NCI-H1105 (cell line): Measurements from ENCODE around the gene C4BPB.
"Not testable (repeated sequence)": the region's sequence is repeated elsewhere in the genome, so short reads cannot be mapped to it uniquely, and the experiment has no call there.

Experiments used
- DNase-seq: peaks from one replicate; lab custom pipeline; 2025; lab: John Stamatoyannopoulos, UW

Gene C4BPB, protein sequence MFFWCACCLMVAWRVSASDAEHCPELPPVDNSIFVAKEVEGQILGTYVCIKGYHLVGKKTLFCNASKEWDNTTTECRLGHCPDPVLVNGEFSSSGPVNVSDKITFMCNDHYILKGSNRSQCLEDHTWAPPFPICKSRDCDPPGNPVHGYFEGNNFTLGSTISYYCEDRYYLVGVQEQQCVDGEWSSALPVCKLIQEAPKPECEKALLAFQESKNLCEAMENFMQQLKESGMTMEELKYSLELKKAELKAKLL

DNA sequence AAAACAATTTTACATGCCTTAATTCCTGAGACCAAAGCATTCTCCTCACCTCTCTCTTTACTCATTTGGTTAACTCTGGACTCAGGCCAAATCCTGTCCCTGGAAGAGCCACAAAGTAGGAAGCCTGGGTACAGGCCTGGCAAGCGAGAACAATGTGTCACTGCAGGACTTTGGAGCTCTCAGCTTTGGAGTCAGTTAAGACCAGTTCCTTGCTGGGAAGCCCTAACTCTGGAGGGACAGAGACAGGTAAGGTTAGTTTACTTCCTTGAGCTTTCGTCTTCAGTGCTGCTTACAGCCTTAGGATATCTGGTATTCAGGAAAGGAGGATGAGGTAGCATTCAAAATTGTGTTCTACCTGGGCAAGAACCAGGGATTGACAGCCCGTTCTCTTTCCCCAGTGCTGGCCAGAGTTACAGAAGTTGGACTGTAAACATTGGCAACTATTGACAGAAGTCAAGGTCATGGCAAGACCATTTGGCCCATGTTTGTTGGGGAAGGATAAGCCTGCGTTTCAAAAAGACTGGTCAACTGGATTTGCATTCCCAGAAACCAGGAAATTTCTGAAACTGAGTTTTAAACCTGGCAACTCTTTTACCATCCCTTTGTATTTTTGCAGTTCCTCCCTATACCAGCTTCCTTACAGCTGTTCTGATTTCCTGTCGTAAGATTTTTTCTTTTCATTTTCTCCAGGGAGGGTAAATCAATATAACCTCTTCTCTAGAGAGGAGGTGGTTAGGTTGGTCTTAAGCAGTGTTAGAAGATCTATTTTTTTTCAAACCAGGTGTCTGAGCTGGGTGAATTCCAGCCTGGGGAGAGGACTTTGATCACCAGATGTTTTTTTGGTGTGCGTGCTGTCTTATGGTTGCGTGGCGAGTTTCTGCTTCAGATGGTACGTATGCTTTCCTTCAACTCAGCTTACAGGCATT, at the start of gene C4BPB:
C4BPB (plus strand) TSS at position 160 of the 926 bp plus-strand sequence; CDS start at position 832, 672 bp downstream.
- DNase-seq: no peak

DNA sequence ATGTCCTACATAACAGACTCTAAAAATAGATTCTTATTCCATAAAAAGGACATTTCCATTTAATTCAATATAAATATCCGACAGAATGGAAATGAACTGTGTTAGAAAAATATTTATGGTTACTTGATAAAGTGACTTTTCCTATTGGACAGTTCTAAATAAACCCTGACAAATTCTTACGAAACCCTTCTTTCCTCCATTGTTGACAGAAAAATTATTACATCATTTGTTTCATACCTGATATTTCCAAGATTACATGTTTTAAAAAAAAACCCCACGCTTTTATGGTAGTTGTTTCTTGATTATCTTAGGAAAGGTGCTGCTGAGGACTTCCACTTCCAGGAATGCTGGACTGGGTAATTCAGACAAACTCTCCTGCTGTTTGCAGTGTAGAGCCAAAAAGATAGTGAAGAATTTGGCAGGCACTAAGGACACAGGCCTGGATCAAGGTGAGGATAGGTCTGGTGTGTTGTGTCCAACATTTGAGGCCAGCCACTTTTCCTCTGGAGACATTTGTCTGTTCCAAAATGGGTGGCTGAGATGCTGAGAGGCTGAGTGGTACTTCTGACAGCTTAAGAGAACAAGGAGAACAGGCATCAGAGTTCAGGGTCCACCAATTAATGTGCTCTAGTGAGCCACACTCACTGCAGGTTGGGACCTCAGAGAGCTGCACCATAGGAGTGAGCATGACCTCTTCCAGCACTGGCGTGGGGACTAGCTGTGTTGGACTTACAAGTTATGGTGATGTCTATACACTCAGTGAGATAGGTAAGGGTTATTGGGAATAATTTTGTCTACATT, 49.1 kb upstream of the C4BPB start:
- DNase-seq: no peak

DNA sequence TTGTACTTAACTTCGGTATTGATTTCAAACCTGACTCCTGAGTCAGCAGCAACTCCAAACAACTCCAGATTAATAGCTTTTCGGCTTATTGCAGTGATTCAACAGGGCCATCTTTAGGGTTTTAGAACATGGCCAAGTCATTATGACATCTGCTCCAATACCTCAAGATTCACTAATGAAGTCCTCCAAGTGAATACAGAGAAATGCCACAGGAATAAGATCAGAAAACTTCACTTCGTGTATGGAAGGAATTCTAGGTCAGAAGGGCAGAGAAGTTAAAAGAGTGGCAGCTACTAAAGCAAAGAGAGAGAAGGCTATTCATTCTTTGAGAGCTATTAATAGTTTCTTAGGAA, 48.5 kb upstream of the C4BPB start:
- no peak for DNase-seq

DNA sequence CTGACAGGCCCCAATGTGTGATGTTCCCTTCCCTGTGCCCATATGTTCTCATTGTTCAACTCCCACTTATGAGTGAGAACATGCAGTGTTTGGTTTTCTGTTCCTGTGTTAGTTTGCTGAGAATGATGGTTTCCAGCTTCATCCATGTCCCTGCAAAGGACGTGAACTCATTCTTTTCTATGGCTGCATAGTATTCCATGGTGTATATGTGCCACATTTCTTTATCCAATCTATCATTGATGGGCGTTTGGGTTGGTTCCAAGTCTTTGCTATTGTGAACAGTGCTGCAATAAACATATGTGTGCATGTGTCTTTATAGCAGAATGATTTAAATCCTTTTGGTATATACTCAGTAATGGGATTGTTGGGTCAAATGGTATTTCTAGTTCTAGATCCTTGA, 47.3 kb upstream of the C4BPB start:
- DNase-seq: not testable (repeated sequence)

DNA sequence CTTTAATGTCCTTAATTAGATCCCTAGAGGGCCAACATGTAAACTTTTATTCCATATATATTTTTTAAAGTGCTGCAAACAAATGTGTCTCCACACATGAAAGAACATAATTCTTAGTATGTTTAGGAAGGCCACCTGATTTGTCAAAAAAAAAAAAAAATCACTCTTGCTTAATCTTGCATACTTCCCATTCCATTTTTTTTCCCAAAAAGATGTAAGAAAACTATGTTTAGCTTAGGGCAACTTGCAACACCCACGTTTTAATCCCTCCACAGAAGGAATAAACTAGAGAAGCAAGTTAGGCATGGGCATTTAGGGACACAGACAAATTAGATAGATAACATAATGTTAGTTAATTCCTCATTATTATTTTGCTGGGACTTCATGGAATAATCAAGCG, 43.2 kb upstream of the C4BPB start:
- no peak for DNase-seq

DNA sequence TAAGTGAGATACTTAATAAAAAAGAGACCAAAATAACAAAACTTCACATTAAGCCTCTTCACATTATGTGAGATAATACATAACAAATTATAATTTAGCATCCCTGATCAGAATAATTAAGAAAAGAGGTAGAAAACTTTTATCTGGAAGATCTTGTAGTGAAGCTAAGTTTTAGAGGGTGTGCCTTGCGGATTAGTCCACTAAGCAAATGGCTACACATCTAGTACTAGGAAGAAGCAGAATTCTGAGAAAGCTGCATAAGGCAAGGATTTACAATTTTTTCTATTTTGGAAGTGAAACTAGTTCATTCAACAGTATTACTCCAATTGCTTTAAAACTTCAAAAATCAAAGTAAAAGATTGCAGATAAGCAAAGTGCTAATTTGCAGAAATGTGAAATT, 41.2 kb upstream of the C4BPB start:
- DNase-seq: no peak

DNA sequence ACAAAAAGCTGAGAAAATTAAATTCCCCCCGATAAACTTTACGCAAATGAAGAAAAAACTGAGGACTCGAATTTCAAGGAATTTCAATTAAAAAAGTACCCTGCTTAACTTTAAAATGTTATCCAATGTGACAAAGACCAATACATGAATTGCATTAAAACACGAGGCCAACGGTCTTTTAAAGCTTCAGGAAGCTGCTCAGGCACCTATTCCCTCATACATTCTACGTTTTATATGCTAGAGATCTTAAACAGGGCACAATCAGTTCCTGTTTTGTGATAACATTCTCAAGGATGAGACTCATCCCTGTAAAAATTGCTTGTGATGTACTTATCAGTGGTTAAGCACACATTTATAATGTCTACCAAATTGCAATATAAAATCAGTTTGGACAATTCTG, 40.6 kb upstream of the C4BPB start:
- DNase-seq: no peak

DNA sequence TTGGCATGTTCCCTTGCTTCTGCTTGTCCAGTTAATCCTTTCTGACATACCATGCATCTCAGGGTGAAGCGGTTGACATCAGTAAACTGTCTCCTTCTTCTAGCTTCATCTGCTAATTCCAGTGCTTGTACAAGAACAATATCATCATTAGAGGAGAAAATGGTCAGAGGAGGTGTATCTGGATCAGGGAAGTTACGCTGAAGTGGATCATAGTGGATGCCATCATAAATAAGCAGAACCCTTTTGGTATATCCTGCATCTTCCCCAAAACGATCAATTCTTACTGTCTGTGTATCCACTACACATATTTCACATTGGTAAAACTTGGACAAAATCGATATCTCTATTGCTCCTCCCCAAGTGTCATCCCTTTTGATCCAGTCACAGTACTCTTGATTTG, 39.6 kb upstream of the C4BPB start:
- no peak for DNase-seq

DNA sequence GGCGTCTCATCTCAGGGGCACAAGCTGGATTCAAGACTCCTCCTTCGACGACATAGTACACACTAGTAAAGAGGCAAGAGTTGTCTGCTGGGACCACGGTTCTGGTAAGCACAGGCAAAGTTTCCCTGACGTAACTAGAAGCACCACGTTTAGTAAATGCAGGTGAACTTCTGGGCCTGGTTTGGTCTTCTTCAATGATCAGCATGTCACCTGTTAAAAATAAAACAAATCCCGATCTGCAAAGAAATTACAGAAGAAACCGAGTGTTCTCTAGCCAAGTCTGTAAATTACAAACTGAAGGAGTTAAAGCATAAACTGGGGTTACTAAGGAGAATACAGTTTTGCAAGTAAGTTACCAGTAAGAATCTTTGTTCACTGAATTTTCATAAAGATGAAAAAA, 39.1 kb upstream of the C4BPB start:
- DNase-seq: no peak

DNA sequence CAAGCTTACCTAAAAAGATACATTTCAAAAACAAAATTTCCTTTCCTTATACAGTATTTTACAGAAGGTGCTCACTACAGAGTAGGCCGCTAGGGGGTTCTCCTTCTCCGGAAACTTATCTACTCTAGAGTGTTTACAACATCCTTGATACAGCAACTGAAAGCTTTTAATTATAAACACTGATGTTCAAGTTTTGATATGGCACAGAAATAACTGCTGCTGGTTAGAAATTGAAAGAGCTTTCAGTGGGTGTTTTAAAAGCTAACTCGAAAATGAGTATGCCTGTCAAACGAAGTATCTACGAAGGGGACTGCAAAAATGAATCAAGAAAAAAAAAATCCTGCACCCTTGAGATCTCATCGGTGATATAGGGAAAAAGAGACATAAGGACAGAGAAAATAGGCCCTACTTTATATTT, 38.7 kb upstream of the C4BPB start:
- peak; percentile 53 for DNase-seq

DNA sequence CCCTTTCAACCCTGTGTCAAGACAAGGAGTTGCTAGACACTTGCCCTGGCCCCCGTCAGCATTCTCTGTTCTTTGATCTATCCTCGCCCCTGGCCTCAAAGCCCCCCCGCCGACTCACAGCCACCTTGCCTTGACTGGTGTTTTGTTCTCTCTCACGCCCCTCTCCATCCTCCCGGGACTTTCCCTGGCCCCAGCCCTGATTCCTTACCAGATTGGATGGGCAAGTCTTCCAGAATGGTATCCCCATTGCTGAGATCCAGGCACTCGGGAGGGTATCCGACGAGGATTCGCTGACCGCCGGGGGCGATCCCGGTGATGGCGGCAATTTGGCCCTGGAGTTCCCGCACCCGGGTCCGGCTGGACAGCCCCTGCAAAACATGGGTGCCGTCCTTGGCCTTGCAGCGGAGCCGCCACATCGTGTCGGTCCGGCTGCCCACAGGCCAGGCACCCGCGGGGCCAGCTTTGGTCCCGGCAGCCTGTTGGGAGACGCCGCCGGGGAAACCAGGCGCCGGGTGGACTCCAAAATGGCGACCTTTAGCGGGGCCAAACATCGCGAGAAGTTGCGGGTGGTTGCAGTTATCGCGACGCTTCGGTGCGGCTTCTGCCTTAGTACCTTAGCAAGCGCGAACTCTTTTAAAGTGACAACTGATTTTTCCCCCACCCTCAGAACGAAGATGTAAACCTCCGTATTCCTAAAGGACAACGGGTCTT, 38.0 kb upstream of the C4BPB start:
- DNase-seq: peak; percentile 93

DNA sequence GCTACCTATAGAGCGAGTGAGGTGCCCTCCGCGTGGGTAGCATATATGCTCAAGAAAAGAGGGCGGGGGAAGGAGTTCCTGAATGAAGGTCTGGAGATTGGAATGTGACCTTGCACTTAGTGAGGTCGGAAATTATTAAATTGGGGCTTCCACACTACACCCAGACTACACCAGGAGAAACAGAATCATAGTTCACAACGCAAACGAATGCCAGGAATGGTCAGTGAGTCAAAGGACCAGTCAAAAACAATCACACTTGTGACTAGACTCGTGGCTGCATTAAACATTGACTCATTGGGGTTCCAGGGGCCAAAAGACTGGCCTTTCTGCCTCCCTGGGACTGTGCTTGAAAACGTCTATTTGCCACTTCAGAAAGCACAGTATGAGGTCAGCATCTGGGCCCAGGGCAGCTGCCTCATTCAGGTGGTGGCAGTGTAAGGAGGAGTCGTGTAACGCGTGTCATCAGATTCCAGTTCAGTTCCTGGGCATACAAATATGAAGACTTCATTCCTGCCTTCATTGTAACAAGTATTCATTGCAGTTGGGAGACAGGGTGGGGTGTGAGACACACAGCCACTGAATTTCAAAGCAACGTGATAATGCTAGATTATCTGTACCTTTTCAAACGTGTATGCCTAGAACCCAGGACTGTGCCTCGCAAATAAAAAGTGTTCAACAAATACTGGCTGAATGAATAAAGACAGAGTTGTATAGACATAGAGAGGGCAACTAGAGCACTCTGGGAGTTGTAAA, 37.3 kb upstream of the C4BPB start, which contains the start of gene YOD1:
YOD1 (minus strand) TSS at position 18 of the 753 bp plus-strand sequence. CDS start 178 bp downstream, outside the sequence.
- DNase-seq: no peak

DNA sequence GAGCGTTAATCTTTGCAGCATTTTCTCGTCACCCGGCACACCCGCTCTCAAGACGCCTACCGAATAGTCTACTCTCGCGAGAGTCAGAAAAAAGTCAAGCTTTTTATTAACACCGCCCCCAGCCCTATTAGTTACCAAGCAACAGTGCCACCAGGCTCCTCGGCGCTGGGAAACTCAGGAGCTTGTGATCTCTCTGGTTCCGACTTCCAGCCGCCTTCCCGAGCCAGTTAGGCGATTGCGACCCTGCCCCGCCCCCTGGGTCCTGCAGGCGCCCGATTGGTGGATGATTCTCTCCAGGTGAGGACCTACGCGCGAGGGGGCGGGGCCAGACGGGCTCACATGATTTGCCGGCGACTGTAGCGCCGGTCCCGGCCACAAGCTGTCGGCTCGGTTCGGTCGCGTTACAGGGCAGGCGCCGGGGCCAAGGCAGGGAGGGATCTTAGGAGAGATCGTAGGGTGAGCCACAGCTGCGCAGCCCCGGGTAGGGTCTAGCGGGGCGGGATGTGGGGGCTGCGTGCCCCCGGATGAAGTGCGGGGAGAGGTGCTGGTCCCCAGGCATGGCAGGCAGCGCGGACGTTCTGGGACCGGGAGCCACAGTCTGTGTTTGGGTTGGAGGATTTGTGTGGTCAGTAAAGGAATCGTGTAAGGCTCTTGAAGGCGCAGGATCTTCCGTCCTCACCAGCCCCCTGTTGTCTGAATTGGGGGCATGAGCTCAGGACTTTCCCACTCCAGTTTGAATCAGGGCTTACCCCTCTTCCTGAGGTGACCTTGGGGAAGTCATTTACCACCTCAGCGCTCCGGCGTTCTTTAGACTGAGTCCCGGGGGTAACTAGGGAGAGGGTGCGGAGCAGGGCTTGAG, 35.5 kb upstream of the C4BPB start, which contains the start of gene PFKFB2:
PFKFB2 (plus strand) TSS at position 365 of the 859 bp plus-strand sequence. CDS start 1,443 bp downstream, outside the sequence.
- DNase-seq: peak; percentile 100

DNA sequence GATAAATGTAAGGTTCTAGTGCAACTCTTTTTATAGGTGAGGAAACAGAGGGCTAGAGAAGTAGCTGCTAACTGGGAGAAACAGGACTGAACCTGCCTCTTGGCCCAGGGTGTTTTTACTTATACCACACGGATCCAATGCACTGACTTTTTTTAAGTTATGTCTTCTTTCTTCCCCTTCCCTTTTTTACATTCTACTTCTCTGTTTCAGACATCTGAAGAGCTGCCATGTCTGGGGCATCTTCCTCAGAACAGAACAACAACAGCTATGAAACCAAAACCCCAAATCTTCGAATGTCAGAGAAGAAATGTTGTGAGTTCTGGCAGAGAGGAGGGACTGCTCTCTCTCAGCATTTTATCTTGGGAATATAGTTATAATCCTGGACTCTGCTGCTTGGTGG, 34.2 kb upstream of the C4BPB start:
- DNase-seq: no peak

DNA sequence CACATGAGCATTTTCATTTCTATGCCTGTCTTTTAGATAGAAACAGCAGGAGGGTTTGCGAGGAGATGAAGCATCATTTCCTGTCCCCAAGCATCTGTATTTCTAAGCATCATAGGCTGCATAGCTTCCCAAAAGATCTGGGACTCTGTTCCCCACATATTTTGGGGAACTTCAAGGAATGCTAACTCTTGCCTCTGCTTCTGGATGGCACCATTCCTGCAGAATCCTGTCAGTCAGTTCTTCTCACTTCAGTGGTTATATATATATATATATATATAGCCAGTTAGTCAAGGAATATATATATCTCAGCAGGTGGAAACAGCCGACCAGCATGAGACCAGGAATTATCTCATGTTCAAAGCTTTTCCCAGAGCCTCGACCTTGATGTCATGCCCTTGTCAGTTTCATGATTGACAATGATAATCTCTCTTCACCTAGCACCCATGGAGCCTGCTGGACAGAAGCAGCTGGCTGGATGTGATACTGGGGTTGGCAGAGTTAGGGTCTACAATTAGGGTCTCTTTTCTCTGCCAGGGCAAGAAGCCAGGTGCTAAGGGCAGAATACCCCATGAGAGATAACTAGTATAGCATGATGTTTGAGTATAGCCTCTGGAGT, 33.2 kb upstream of the C4BPB start:
- DNase-seq: no peak

DNA sequence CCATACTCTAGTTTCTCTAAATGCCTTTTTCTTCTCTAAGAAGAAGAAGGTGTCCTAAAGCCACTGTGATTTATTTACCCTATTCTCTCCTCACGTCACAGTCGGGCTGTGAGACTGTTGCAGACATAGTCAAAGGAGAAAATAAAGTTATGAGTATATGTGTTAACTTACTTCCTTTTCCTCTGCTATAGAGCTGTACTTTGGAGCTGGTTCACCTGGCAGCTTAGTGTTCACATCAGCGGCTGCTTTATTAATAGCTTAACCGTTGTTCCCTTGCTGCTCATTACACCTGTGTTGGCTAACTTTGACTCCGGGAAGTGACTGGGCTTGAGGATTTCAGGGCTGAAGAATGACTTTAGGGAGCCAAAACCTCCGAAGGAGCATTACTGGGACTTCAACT, 32.0 kb upstream of the C4BPB start:
- no peak for DNase-seq

DNA sequence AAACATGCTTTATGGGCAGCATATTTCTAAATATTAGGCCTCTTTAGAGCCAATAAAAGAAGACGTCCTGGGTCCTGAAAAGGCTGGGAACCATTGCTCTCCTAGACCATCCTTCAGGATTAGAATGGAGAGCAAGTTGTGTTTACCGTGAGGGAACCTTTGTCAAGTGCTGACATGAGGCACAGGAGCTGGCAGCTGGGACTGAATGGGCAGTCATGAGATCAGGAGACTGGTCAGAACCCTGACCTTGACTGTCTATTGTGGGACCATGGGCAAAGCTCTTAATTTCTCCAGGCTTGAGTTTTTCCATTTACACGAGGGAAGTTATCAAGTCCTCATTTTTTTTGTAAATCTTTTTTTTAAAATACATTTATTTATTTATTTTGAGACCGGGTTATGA, 30.4 kb upstream of the C4BPB start:
- no peak for DNase-seq

DNA sequence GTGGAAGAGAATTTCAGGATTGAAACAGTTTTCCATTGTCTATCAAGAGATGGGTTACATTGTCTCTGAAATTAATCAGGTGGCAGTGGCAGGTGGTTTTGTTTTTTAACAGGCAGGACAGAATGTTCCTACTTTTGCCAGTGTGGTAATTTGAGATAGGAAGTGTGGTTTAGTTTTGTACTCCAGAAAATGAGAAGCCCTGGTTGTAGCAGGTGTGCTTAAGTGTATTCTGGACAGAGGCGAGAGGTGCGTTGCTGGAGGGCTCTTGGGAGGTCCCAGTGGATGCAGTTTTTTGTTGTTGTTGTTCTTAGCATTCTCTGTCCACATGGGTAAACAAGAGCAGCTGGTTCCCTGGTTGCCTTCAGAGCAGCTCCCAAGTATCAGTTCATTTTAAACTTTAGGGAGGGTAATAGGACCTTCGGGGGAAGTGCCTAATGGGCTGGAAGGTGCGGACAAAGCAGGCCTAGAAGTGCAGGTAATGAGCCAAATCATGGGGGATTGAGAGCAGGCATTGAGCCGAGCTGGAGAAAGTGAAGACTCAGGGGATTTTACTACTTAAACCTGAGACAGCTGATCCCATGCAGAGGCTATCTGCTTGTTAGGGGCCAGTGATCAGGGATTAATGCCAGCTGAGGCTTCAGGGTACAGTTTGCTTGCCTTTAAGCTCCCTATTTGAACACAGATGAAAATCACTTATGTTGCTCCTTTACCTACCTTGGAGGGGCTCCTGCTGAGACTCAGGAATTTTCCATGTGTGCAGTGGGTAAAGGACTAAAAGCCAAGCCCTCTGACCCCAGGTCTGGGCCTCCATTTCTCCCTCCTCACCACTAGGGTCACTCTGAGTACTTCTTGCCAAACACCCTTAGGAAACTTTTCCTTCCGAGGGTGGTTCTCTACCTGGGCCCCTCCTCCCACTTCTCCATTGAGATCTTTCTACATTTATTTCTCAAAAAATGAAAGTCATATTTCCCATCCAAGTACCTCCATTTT, 29.5 kb upstream of the C4BPB start:
- peak; percentile 85 for DNase-seq
